Measurements from ENCODE around the gene RPS6KB1. TPM values are rescaled to one million over a fixed set of nuclear protein-coding genes. Genes with fewer than 3 reads are reported as not detected.
A peak's percentile ranks its signal among the peaks of the same experiment; 100 is the strongest.

RPS6KB1 gene
- total and polyA plus RNA-seq, 10 of the 15 experiments (the other 5 are each of a cell fraction or from before 2014, with no cell fraction given) = 6.6 to 33.2 (median 26.0) TPM

DNA sequence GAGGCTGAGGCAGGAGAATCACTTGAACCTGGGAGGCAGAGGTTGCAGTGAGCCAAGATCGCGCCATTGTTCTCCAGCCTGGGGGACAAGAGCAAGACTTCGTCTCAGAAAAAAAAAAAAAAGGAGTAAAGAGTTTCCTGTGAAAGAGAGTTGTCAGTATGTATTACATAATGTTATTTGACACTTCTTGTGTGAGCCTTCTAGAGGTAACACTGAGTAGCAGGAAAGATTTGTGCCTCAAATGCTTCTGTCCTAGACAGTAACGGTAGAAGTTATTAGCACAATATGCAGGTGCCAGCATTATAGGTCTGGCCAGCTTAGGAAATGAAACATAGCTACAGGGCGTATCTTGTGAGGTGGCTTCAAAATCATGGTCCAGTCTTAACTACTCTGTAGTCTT lies 6.2 kb downstream of the RPS6KB1 start (continued):
- TF ChIP-seq MYC (IDR thresholded peaks at IDR 0.05; ENCODE audit: insufficient read depth, insufficient read length, insufficient replicate concordance, low read length, severe bottlenecking) (no peak), ZNF207 (IDR thresholded peaks at IDR 0.05; ENCODE audit: borderline replicate concordance) (no peak), CHD2 (IDR thresholded peaks at IDR 0.05; ENCODE audit: borderline replicate concordance, low read depth, low read length) (no peak), CREM (IDR thresholded peaks at IDR 0.05; ENCODE audit: low read depth) (no peak), ETV6 (conservative IDR thresholded peaks at IDR 0.05 in 1 of 2, IDR thresholded peaks at IDR 0.05 in 1 of 2; ENCODE audit: borderline replicate concordance in 1 of 2, low read depth in 1 of 2) (peak in 1 of 2 experiments; percentile 33; a peak in 1 of 4 replicates), KAT2A (conservative IDR thresholded peaks at IDR 0.05; ENCODE audit: control insufficient read depth, low read depth, low read length) (no peak), EZH2 (IDR thresholded peaks at IDR 0.05; ENCODE audit: borderline replicate concordance, control insufficient read depth, low read depth, low read length) (no peak)
- TF ChIP-seq, protein P1, sequence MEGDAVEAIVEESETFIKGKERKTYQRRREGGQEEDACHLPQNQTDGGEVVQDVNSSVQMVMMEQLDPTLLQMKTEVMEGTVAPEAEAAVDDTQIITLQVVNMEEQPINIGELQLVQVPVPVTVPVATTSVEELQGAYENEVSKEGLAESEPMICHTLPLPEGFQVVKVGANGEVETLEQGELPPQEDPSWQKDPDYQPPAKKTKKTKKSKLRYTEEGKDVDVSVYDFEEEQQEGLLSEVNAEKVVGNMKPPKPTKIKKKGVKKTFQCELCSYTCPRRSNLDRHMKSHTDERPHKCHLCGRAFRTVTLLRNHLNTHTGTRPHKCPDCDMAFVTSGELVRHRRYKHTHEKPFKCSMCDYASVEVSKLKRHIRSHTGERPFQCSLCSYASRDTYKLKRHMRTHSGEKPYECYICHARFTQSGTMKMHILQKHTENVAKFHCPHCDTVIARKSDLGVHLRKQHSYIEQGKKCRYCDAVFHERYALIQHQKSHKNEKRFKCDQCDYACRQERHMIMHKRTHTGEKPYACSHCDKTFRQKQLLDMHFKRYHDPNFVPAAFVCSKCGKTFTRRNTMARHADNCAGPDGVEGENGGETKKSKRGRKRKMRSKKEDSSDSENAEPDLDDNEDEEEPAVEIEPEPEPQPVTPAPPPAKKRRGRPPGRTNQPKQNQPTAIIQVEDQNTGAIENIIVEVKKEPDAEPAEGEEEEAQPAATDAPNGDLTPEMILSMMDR (IDR thresholded peaks at IDR 0.05 in 2 of 3, conservative IDR thresholded peaks at IDR 0.05 in 1 of 3; ENCODE audit: control insufficient read depth in 2 of 3, extremely low read depth in 1 of 3, insufficient read depth in 1 of 3, low read depth in 3 of 3, low read length in 3 of 3) = peak; percentile 29 to 48 (median 41); a peak in 4 of 6 replicates
- TF ChIP-seq, protein P2, sequence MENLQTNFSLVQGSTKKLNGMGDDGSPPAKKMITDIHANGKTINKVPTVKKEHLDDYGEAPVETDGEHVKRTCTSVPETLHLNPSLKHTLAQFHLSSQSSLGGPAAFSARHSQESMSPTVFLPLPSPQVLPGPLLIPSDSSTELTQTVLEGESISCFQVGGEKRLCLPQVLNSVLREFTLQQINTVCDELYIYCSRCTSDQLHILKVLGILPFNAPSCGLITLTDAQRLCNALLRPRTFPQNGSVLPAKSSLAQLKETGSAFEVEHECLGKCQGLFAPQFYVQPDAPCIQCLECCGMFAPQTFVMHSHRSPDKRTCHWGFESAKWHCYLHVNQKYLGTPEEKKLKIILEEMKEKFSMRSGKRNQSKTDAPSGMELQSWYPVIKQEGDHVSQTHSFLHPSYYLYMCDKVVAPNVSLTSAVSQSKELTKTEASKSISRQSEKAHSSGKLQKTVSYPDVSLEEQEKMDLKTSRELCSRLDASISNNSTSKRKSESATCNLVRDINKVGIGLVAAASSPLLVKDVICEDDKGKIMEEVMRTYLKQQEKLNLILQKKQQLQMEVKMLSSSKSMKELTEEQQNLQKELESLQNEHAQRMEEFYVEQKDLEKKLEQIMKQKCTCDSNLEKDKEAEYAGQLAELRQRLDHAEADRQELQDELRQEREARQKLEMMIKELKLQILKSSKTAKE (IDR thresholded peaks at IDR 0.05; ENCODE audit: low read depth, poor library complexity, severe bottlenecking) = no peak

All from GM12878 (cell line).